Measurements from ENCODE around the gene TYMS. TPM values are rescaled to one million over a fixed set of nuclear protein-coding genes. Genes with fewer than 3 reads are reported as not detected.

Gene TYMS
- 189 and 200 TPM in 2 replicates for total RNA-seq
- 136 TPM in 2 replicates for polyA plus RNA-seq
- polyA plus RNA-seq (2011; cell fraction: cytosol; rRNA removed) = 152 and 196 TPM in 2 replicates
- polyA plus RNA-seq (2011; cell fraction: nucleus; rRNA removed) = 70.6 and 90.8 TPM in 2 replicates
- polyA plus RNA-seq (2012) = 93.2 and 200 TPM in 2 replicates
- polyA minus RNA-seq = 270 and 272 TPM in 2 replicates
- 197 TPM for polyA minus RNA-seq (2011; cell fraction: cytosol; rRNA and poly(A)+ RNA removed)
- 28.7 and 38.8 TPM in 2 replicates for polyA minus RNA-seq (2011; cell fraction: nucleus; rRNA and poly(A)+ RNA removed)
- Bru-seq, nascent RNA = percentile 94 among the genes with signal in this experiment
- BruChase-seq, experiment 1, labeled RNA remaining after a 6-hour chase = percentile 95 among the genes with signal in this experiment
- percentile 91 among the genes with signal in this experiment for BruChase-seq, experiment 2, labeled RNA remaining after a 2-hour chase
- long read RNA-seq, transcript TYMS-203 (7 exons, 1,662 nt) = major isoform, 415 of 460 reads
- long read RNA-seq, partial matches to known transcripts = 29 of 460 reads
- long read RNA-seq, other reads (novel, unspliced or antisense) = 14 of 460 reads

DNA sequence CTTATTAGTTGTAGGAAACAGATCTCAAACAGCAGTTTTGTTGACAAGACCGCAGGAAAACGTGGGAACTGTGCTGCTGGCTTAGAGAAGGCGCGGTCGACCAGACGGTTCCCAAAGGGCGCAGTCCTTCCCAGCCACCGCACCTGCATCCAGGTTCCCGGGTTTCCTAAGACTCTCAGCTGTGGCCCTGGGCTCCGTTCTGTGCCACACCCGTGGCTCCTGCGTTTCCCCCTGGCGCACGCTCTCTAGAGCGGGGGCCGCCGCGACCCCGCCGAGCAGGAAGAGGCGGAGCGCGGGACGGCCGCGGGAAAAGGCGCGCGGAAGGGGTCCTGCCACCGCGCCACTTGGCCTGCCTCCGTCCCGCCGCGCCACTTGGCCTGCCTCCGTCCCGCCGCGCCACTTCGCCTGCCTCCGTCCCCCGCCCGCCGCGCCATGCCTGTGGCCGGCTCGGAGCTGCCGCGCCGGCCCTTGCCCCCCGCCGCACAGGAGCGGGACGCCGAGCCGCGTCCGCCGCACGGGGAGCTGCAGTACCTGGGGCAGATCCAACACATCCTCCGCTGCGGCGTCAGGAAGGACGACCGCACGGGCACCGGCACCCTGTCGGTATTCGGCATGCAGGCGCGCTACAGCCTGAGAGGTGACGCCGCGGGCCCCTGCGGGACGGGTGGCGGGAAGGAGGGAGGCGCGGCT is at the start of gene TYMS:
TSS of gene TYMS (plus strand) at position 343 of the 690 bp plus-strand sequence. CDS start at position 433, 90 bp downstream.
- POLR2A ChIA-PET = no interaction called here
- peak; percentile 54 for FAIRE-seq
- no peaks in the 10 kb centered on the region for H3K9me3 ChIP-seq (replicated peaks; ENCODE audit: control insufficient read depth, insufficient read depth, low read length)
- H3K9me1 ChIP-seq (replicated peaks; ENCODE audit: control insufficient read depth, extremely low read depth, insufficient read depth, low read length) = no peaks in the 10 kb centered on the region
- dilution Hi-C loops (cut with MboI; ENCODE audit: extremely low pct_ligation_motif_present, low sequenced_read_pairs) (no loop called here), intact Hi-C loops (cut with micrococcal nuclease) (loop anchor here (1.0 to 10.0 kb wide), 2 partner anchors 33 to 177 kb away; no protein-coding TSS in a partner anchor)
- no TSS peak for BruUV-seq (replicated peaks)
- peak within 1 kb of the TSS; percentile 46 for H3K27ac ChIP-seq (ENCODE audit: insufficient read depth, low read depth, low read length)
- no peaks in the 10 kb centered on the region for H4K20me1 ChIP-seq (replicated peaks; ENCODE audit: control insufficient read depth, extremely low read depth, insufficient read depth, low read length)
- H3K4me1 ChIP-seq (ENCODE audit: control insufficient read depth, extremely low read depth, insufficient read depth, low read length) = peaks cover 10% of the 10 kb centered on the region
- TF ChIP-seq, protein P1, sequence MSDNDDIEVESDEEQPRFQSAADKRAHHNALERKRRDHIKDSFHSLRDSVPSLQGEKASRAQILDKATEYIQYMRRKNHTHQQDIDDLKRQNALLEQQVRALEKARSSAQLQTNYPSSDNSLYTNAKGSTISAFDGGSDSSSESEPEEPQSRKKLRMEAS (IDR thresholded peaks at IDR 0.05; ENCODE audit: insufficient read depth, insufficient read length) = no peak
- TF ChIP-seq POLR2A (IDR thresholded peaks at IDR 0.05; ENCODE audit: low read depth, low read length) = peak; percentile 72
- TF ChIP-seq JUN (IDR thresholded peaks at IDR 0.05; ENCODE audit: borderline replicate concordance, insufficient read depth, insufficient read length, low read depth) = no peak
- no peak for TF ChIP-seq FOS (IDR thresholded peaks at IDR 0.05; ENCODE audit: borderline replicate concordance, insufficient read depth, low read length)
- H3K4me3 ChIP-seq (replicated peaks in 1 of 3; ENCODE audit: insufficient read depth in 1 of 3, low read depth in 1 of 3, low read length in 3 of 3) = peak within 1 kb of the TSS; percentile 70 to 88 (median 82)
- DNase-seq (ENCODE audit: low read depth, low spot score) = peak; percentile 58
- H3K79me2 ChIP-seq (ENCODE audit: control insufficient read depth, insufficient read depth, low read length) = peaks cover 39% of the 10 kb centered on the region
- peak within 1 kb of the TSS; percentile 89 for H3K4me2 ChIP-seq (ENCODE audit: insufficient read depth, low read length)
- CTCF ChIA-PET = interaction anchor here (1.0 to 2.8 kb wide), 10 partner anchors 13 to 390 kb away, joined by 3 to 16 read pairs (median 6); partner anchors contain the start of genes ENOSF1 and THOC1
- peaks cover 0 to 13% of the 10 kb centered on the region in 2 experiments for H3K36me3 ChIP-seq (ENCODE audit: control insufficient read depth in 2 of 2, extremely low read depth in 1 of 2, insufficient read depth in 2 of 2, low read length in 2 of 2)
- peak within 1 kb of the TSS; percentile 73 for H3K9ac ChIP-seq (replicated peaks; ENCODE audit: extremely low read depth, insufficient read depth, low read length)
- no peaks in the 10 kb centered on the region for H3K27me3 ChIP-seq (ENCODE audit: control insufficient read depth in 2 of 2, insufficient read depth in 2 of 2, low read length in 2 of 2)
- peak within 1 kb of the TSS; percentile 88 for H2AFZ ChIP-seq (ENCODE audit: low read depth, low read length)
